SJCRH30 (cell line): Measurements from ENCODE around the gene HSPG2. TPM values are rescaled to one million over a fixed set of nuclear protein-coding genes. Genes with fewer than 3 reads are reported as not detected.

ENCODE experiments used
- DNase-seq, 2 experiments: peaks; one replicate each; pipeline ENCODE4 v3.0.0-alpha.2; 2015 to 2020
- H3K27ac ChIP-seq: fragments of 250-450 bp; sonication (Bioruptor Pico); 2 replicates; pipeline ENCODE4 v1.5.1; 2020; ENCODE audit warnings: mild to moderate bottlenecking, moderate library complexity
- H3K27me3 ChIP-seq: fragments of 250-450 bp; sonication (Bioruptor Pico); 2 replicates; pipeline ENCODE4 v1.5.1; 2020; ENCODE audit warnings: mild to moderate bottlenecking, moderate library complexity
- H3K36me3 ChIP-seq: fragments of 250-450 bp; sonication (Bioruptor Pico); 2 replicates; pipeline ENCODE4 v1.5.1; 2020; ENCODE audit warnings: mild to moderate bottlenecking, moderate library complexity
- H3K4me1 ChIP-seq: fragments of 250-450 bp; sonication (Bioruptor Pico); 2 replicates; pipeline ENCODE4 v1.5.1; 2020; ENCODE audit warnings: mild to moderate bottlenecking, moderate library complexity
- H3K4me3 ChIP-seq: fragments of 250-450 bp; sonication (Bioruptor Pico); 2 replicates; pipeline ENCODE4 v1.5.1; 2020; ENCODE audit warnings: mild to moderate bottlenecking, moderate library complexity
- H3K9me3 ChIP-seq: fragments of 250-450 bp; sonication (Bioruptor Pico); replicated peaks from 2 replicates; pipeline ENCODE4 v1.5.1; 2020; ENCODE audit warnings: mild to moderate bottlenecking, moderate library complexity
- total RNA-seq: library from RNA; depleted of rRNA; stranded (reverse); fragments of >200 nt; shearing (Covaris generic); gene quantifications from 2 replicates; pipeline ENCODE4 v1.2.3, GENCODE V29; 2014

HSPG2 gene
- total RNA-seq, 1 experiment from 2014 or later = 84.0 TPM

DNA sequence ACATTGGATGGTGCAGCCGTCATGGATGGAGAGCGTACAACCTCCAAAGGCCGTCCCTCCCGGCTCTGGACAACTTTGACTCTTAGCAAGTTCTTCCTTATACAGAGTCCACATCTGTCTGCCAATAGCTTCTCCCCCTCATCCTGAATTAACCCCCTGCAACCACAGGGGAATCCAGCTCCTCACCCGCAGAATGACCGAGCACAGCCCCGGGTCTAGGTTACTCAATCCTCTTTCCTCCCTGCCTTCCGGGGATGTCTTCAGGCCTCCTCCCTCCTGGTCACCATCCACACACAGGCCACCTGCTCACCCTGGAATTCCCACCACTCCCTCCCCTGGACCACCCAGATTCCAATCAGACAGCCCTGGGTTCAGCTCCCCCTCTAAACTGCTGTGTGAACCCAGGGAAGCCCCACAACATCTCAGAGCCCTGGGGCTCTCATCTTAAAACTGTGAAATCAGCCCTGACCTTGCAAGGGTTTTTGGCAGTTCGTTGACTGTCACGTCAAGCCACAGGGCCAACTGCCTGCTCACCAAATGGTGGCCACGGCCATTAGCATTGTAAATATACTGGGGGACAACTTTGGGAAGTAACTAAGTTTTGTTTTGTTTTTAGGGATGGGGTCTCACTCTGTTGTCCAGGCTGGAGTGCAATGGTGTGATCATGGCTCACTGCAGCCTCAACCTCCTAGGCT, 54.2 kb downstream of the HSPG2 start:
- peaks cover 73% of the 10 kb centered on the region for H3K36me3 ChIP-seq
- DNase-seq = peak; percentile 98
- no peaks in the 10 kb centered on the region for H3K27me3 ChIP-seq
- H3K4me1 ChIP-seq = peaks cover 19% of the 10 kb centered on the region
- no peaks in the 10 kb centered on the region for H3K9me3 ChIP-seq
- no peak overlapping the region for H3K4me3 ChIP-seq
- H3K27ac ChIP-seq = peak overlapping the region; percentile 51

DNA sequence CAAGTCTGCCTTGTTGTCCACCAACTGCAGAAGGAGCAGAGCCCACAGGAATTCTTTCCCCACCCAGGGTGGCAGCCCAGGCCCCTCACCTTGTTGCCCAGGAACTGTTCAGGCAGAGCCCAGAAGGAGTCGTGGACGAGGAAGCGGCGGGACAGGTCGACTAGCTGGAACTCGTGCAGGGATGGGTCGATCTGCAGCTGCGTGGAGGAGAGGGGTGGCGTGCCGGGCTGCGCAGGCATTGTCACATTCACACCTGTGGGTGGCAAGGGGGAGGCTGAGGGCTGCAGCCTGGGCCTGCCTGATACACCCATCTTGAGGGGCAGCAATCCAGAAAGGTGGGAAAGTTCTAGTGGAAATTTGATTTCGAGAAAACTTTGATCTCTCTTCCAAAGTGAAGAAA, 55.9 kb downstream of the HSPG2 start:
- H3K4me3 ChIP-seq = no peak overlapping the region
- no peaks in the 10 kb centered on the region for H3K27me3 ChIP-seq
- H3K4me1 ChIP-seq = peaks cover 19% of the 10 kb centered on the region
- no peak overlapping the region for H3K27ac ChIP-seq
- H3K36me3 ChIP-seq = peaks cover 72% of the 10 kb centered on the region
- H3K9me3 ChIP-seq = no peaks in the 10 kb centered on the region
- no peak for DNase-seq

DNA sequence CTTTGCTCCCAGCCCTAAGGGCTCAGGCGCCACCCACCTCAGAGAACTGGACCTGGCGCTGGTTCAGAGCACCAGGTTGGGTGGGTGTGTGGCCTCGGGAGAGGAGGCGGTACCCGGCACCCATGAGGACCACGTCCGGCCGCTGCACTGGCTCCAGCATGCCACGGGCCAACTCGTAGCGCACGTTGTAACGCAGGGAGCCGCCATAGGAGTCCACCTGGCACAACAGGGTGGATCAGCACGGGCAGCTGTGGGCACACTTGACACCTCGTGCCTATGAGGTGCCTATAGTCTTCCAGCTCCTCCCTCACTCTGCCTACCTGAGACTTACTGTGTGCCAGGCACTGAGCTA, 56.5 kb downstream of the HSPG2 start:
- Histone ChIP-seq H3K4me3 (no peak overlapping the region), H3K9me3 (no peaks in the 10 kb centered on the region), H3K36me3 (peaks cover 73% of the 10 kb centered on the region), H3K4me1 (peaks cover 19% of the 10 kb centered on the region), H3K27ac (no peak overlapping the region), H3K27me3 (no peaks in the 10 kb centered on the region)
- no peak for DNase-seq

DNA sequence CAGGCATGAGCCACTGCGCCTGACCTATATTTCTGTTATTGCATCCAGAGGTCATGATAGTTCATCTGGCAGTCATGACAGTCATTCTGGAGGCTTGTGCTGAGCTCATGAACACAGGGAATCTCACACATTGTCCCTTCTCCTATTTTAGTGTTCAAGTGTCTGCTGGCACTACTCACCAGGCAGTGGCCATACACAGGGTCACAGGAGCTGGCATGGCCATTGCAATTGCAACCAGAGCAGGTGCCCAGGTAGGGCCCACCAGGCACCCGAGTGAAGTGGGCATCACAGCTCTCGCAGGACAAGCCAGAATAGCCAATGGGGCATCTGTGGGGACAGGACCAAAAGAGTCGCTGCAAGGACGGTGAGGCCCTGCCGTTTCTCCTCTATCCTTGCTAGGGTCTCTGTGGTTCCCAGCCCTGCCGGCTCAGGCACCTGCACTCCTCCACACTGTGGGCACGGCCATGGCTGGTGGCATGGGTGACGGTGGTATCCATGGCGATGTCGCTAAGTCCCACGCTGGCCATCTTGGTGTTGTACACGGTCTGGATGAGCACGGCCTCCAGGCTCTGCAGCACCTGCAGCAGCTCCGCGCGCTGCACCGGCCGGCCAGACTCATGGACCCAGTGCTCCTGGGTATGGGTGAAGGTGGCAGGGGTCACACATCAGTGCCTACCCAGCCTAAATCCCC, 57.0 kb downstream of the HSPG2 start:
- no peak overlapping the region for H3K4me3 ChIP-seq
- DNase-seq = no peak
- H3K4me1 ChIP-seq = peaks cover 19% of the 10 kb centered on the region
- H3K36me3 ChIP-seq = peaks cover 74% of the 10 kb centered on the region
- H3K9me3 ChIP-seq = no peaks in the 10 kb centered on the region
- no peak overlapping the region for H3K27ac ChIP-seq
- H3K27me3 ChIP-seq = no peaks in the 10 kb centered on the region

DNA sequence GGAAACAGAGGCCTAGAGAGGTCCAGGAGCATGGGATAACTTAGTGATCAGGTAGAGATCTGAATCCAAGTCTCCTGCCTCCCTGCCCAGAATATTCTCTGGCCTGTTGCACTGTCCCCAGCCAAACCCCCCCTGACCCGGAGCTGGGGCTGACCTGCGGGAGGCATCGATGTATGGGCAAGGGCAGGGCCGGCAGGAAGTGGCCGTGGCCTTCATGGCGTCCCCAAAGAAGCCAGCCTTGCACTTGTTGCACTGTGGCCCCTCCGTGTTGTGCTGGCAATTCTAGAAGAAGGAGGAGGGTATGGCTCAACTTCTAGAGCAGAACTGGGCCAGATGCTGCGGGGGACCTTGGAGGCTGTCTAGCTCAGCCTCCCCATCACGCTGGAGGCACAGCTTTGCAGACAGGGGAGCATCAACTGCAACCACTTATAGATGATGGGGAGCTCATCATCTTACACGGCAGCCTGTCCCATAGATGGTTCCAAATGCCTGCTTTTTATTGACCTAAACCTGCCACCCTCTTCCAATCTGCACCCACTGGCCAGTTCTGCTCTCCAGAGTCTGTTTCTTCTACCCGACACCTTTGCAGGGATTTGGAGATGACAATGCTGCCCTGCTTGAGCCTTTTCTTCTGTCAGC, 58.2 kb downstream of the HSPG2 start:
- Histone ChIP-seq H3K4me1 (peaks cover 19% of the 10 kb centered on the region), H3K4me3 (no peak overlapping the region), H3K27me3 (no peaks in the 10 kb centered on the region), H3K36me3 (peaks cover 75% of the 10 kb centered on the region), H3K27ac (no peak overlapping the region), H3K9me3 (no peaks in the 10 kb centered on the region)
- no peak for DNase-seq

DNA sequence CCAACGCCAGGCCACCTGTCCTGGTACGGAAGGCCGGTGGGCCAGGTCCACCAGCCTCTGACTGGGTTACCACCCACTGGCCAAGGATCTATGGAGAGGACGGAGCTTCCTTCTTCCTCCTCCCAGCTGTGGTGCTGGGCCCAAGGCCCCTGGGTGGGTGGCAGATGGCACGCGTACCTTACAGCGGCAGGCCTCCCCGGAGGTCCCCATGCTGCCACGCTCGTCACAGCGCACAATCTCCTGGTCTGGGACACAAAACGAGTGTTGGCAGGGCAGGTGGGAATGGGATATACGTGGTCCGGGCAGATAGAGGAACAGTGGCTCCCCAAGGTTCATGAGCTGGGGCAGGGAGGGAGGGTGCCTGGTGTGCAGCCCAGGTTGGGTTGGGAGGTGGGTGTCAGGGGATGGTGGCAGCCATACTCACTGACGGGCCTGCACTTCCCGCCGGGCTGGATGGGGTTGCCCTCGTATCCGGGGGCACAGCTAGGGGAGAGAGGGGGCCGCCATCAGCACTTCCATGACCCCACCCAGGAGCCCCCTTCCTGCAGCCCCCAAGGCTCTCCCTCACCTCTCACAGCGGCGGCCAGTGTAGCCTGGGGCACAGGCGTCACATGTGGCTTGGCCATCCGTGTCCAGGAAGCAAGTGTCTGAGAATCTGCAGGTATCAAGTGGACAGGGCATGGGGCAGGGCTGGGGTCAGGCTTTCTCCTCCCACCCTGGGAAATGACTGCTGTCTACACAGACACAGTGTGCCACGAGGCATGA, 58.9 kb downstream of the HSPG2 start:
- H3K27me3 ChIP-seq = no peaks in the 10 kb centered on the region
- no peak overlapping the region for H3K4me3 ChIP-seq
- H3K9me3 ChIP-seq = no peaks in the 10 kb centered on the region
- H3K27ac ChIP-seq = no peak overlapping the region
- DNase-seq = no peak
- H3K36me3 ChIP-seq = peaks cover 79% of the 10 kb centered on the region
- H3K4me1 ChIP-seq = peaks cover 13% of the 10 kb centered on the region

DNA sequence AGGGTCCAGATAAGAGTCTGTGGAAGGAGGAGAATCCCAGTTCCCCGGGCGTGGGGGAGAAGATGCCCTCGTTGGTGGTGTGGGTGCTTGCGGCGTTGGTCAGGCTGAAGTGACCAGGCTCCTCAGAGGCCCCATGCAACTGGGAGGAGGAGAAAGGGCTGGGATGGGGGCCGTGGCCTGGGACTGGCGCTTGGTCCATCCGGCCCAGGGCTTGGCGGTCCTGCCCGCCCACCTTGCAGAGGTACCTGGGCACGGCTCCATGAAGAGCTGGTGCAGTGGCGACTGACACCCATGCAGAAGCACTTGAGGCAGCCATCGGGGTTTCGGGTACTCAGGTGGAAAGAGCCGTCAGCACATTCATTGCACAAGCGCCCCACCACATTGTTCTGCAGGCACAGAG, 60.8 kb downstream of the HSPG2 start:
- H3K36me3 ChIP-seq = peaks cover 92% of the 10 kb centered on the region
- H3K9me3 ChIP-seq = no peaks in the 10 kb centered on the region
- H3K27ac ChIP-seq = no peak overlapping the region
- DNase-seq = no peak
- peaks cover 8% of the 10 kb centered on the region for H3K4me1 ChIP-seq
- no peaks in the 10 kb centered on the region for H3K27me3 ChIP-seq
- H3K4me3 ChIP-seq = no peak overlapping the region

DNA sequence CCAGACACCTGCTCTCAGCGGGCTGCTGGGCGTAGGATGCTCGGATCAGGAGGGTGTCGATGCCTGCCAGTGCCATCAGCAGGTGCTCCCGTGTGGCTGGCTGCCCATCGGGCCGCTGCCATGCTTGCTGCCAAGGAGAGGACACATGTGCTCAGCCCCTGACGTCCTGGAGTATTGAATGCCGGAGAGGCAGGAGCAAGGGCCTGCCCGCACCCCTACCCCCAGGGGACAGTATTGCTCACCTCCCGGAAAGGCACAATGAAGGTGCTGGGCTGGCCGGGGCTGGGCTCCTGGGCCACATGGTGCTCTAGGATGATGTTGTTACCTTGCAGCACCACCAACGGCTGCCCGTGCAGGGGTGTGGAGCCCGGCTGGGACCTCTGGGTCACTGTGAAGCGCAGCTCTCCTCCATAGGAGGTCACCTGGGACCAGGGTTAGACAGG, 61.5 kb downstream of the HSPG2 start:
- Histone ChIP-seq H3K27me3 (no peaks in the 10 kb centered on the region), H3K4me1 (peaks cover 9% of the 10 kb centered on the region), H3K36me3 (peaks cover 89% of the 10 kb centered on the region), H3K4me3 (no peak overlapping the region), H3K27ac (no peak overlapping the region), H3K9me3 (no peaks in the 10 kb centered on the region)
- DNase-seq = no peak

DNA sequence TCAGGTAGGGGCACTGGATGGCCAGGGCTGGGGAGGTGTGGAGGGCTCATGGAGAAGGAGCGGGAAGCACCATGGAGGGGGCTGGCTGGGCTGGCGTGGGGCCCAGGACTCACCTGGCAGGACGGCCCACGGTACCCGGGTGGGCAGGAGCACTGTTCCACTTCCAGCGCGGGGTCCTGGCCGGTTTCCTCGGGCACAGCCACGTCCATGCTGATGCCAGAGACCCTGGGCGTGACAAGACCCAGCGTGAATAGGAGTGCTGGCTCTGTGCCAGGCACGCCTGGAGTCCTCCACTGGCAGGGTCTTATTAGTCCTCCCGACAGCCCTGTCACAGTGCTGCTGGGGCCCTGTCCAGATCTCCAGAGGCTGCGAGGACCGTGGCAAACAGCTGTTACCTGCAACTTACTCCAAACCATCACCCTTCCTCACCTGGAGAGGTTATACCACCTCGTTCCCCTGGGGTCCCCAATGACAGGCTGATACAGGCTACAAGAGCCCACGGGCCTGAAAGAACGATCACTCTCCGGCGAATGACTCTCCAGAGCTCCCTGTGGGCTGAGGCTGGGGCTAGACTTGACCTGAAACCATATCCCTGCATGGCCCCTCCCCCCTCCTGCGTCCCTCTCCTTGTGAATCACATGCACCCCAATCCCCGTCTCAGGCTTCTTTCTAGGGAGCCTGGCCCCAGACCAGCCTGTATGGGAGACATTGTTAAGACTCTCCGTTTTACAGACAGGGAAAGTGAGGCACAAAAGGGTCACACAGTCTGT, 62.1 kb downstream of the HSPG2 start:
- H3K36me3 ChIP-seq = peaks cover 89% of the 10 kb centered on the region

DNA sequence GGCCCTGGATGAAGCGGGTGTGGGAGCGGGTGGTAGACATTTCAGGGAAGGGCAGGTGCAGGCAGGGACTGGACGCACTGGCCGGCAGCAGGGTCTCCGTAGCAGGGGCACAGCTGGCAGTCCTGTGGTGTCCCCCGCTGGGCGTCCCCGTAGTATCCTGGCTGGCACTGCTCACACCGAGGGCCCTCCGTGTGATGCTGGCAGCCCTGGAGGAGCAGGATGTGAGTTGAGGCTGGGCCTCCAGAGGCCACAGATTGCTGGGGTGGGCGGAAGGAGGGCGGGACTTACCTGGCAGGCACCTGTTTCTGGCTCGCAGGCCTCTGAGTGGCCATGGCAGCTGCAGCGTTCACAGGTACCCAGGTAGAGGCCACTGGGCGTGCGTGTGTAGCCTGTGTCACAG, 62.8 kb downstream of the HSPG2 start:
- Histone ChIP-seq H3K27ac (no peak overlapping the region), H3K4me3 (no peak overlapping the region), H3K9me3 (no peaks in the 10 kb centered on the region), H3K36me3 (peaks cover 83% of the 10 kb centered on the region), H3K27me3 (no peaks in the 10 kb centered on the region), H3K4me1 (peaks cover 22% of the 10 kb centered on the region)
- no peak for DNase-seq

More for the DNA sequence above, 62.1 kb downstream of the HSPG2 start:
- Histone ChIP-seq H3K4me1 (peaks cover 16% of the 10 kb centered on the region), H3K27ac (no peak overlapping the region), H3K9me3 (no peaks in the 10 kb centered on the region), H3K27me3 (no peaks in the 10 kb centered on the region), H3K4me3 (no peak overlapping the region)
- no peak for DNase-seq

DNA sequence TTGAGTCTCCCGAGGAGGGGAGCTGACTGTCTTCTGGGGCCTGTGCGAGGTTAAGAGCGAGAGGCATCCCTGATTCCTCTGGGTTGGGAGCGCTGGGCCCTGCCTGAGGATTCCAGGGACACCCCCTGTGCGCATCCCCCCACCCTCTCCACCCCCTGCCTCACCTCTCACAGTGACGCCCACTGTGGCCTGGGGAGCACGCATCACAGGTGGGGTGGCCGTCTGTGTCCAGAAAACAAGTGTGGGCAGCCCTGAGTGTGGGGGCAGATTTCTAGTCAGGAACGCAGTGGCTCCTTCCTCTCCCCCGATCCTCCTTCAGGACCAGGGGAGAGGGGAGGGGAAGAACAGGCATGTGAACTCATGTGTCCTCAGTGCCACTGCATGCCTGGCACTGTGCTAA, 63.3 kb downstream of the HSPG2 start:
- Histone ChIP-seq H3K27me3 (no peaks in the 10 kb centered on the region), H3K36me3 (peaks cover 81% of the 10 kb centered on the region), H3K4me1 (peaks cover 26% of the 10 kb centered on the region), H3K4me3 (no peak overlapping the region), H3K27ac (no peak overlapping the region), H3K9me3 (no peaks in the 10 kb centered on the region)
- DNase-seq = no peak

DNA sequence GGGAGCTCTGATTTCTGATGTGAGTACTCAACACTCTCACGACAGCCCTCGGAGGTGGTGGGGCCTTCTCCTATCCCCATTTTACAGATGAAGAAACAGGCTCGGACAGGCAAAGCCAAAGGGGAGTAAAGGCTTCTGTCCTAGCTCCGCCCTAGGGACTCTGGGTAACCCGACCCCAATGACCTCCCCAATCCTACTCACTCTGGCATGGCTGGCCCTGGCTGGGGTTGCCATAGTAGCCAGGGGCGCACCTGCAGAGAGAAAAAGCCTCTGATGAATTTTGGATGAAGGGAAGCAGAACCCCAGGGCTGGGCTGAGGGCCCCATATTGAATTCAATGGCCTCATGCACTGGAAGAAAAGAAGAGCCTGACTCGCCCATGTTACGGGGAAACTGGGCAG, 63.9 kb downstream of the HSPG2 start:
- Histone ChIP-seq H3K27me3 (no peaks in the 10 kb centered on the region), H3K4me3 (no peak overlapping the region), H3K9me3 (no peaks in the 10 kb centered on the region), H3K4me1 (peaks cover 26% of the 10 kb centered on the region), H3K36me3 (peaks cover 82% of the 10 kb centered on the region), H3K27ac (no peak overlapping the region)
- no peak for DNase-seq

DNA sequence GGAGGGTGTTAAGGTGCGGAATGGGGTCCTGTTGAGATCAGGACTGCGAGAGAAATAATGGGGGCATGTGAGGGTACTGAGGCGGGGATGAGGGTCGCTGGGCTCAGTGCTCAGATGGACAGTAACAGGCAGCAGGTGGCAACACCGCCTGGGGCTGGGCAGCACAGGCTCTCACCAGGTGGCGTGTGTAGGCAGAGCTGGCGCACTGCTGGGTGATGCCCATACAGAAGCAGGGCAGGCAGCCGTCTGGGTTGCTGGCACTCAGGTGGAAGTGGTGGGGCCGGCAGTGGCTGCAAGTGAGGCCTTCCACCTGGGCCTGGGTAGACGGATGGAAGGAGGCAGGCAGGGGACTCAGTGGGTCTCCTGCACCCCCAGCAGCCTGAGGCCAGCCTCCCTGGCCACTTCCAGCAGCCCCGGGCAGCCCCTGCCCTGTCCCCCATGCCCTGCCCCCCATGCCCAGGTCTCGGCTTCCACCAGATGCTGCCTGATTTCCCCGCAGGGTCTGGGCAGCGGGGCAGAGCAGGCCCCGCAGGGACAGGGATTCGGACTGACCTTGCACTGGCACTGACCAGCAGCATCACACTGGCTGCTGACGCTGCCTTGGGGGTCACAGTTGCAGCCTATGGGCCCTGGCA, 64.5 kb downstream of the HSPG2 start:
- no peaks in the 10 kb centered on the region for H3K27me3 ChIP-seq
- no peak overlapping the region for H3K27ac ChIP-seq
- DNase-seq = no peak
- no peak overlapping the region for H3K4me3 ChIP-seq
- H3K9me3 ChIP-seq = no peaks in the 10 kb centered on the region
- H3K4me1 ChIP-seq = peaks cover 28% of the 10 kb centered on the region
- peaks cover 82% of the 10 kb centered on the region for H3K36me3 ChIP-seq

DNA sequence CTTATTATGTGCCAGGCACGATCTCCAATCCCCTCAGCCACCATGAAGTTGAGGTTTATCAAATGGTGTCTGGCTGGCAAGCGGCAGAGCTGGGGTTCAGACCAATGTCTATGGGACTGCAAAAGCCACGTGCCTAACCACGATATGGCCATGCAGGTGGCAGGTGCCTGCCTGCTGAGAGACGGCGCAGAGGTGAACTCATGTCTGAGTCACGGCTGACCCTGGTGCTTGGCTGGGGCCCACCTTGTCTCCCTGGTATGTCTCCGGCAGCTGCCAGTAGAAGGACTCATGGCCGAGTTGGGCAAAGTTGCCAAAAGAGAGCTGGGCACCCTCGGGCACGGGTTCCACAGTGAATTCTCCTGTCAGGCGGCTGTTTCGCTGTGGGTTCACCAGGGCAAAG, 65.2 kb downstream of the HSPG2 start:
- DNase-seq = no peak
- Histone ChIP-seq H3K27ac (no peak overlapping the region), H3K36me3 (peaks cover 80% of the 10 kb centered on the region), H3K4me1 (peaks cover 34% of the 10 kb centered on the region), H3K4me3 (no peak overlapping the region), H3K9me3 (no peaks in the 10 kb centered on the region), H3K27me3 (no peaks in the 10 kb centered on the region)
